AG09309 (cell line): ENCODE data around the gene SHISAL1.

Experiments
- DNase-seq: peaks from one replicate; pipeline ENCODE4 v3.0.0-alpha.2; 2010; ENCODE audit warnings: low read depth
- H3K4me3 ChIP-seq: 2 replicates; pipeline ENCODE4 v1.5.1; 2011; ENCODE audit warnings: mild to moderate bottlenecking, low read depth, low read length, moderate library complexity; ENCODE audit not compliant: control insufficient read depth
- CTCF ChIP-seq: IDR thresholded peaks from 2 replicates; pipeline ENCODE4 v1.5.1; 2011; ENCODE audit warnings: mild to moderate bottlenecking, low read depth, low read length, inconsistent platforms; ENCODE audit not compliant: insufficient read depth, control insufficient read depth; ENCODE audit errors: missing control alignments

SHISAL1 gene

GRCh38 chr22:44247923-44248892 is 64.5 kb downstream of the SHISAL1 start:
- H3K4me3 ChIP-seq = no peak overlapping the region
- no peak for TF ChIP-seq CTCF
- no peak for DNase-seq

- DNase-seq = no peak
- TF ChIP-seq CTCF = no peak
- H3K4me3 ChIP-seq = no peak overlapping the region
Measured at GRCh38 chr22:44247346-44247745, 65.4 kb downstream of the SHISAL1 start.

GRCh38 chr22:44246615-44247326 is 66.0 kb downstream of the SHISAL1 start:
- DNase-seq = no peak
- TF ChIP-seq CTCF = no peak
- H3K4me3 ChIP-seq = no peak overlapping the region

- no peak overlapping the region for H3K4me3 ChIP-seq
- no peak for DNase-seq
Measured at GRCh38 chr22:44245867-44246266, 66.9 kb downstream of the SHISAL1 start.

GRCh38 chr22:44245438-44245837 is 67.3 kb downstream of the SHISAL1 start:
- DNase-seq = no peak
- TF ChIP-seq CTCF = no peak
- no peak overlapping the region for H3K4me3 ChIP-seq

More at GRCh38 chr22:44245867-44246266, 66.9 kb downstream of the SHISAL1 start:
- TF ChIP-seq CTCF = no peak

GRCh38 chr22:44244265-44244822 is 68.4 kb downstream of the SHISAL1 start:
- TF ChIP-seq CTCF = no peak
- DNase-seq = no peak
- H3K4me3 ChIP-seq = no peak overlapping the region
